GM18909 (cell line): ENCODE measurements around the gene EXOC3L4.

Experiments used
- ATAC-seq: cut with Tn5 transposase; IDR thresholded peaks from one replicate; pipeline ENCODE4 v1.9.1; 2021; ENCODE audit warnings: mild to moderate bottlenecking; ENCODE audit not compliant: unreplicated experiment, poor library complexity

The EXOC3L4 gene

DNA sequence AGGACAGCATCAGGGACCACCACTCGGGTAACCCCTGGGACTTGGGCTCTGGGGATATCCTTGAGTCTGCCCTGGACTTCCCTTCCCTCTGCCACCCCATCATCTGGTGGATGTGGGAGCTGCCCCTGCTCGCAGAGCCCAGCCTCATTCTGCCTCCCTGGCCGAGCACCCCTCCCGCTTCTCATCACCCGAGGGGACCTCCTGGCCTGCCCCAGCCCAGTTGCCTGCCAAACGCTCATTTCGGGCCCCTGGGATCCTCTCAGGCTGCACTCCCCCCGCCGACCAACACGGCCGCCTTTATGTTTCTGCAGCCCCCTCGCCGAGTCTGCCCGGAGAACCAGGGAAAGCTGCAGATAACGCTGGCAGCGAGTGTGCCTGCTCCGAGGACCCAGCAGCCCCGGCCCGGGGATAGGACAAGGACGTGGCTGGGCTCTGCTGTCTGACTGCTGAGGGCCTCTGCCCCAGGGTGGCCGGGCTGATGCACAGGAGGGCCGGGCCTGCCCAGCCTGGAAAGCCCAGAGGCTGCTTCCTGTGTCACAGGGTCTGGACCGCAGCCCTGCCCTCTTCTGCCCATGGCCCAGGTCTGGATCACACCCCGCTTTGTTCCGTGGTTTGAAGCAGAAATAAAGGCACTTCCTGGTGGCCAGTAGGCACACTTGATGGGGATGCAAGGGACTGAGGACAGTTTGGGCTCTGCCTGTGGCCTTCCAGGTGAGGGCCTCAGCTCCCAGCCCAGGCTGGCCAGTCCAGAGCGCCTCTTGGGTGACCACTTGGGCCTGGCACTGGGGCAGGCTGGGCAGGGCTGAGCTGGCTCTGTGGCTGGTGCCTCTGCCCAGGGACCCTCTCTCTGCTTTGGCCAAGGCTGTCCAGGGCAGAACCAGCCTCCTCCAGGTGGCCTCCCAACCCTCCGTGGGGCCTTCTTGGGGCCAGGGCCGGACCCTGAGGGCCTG is 4.9 kb upstream of the EXOC3L4 start:
- ATAC-seq = no peak

DNA sequence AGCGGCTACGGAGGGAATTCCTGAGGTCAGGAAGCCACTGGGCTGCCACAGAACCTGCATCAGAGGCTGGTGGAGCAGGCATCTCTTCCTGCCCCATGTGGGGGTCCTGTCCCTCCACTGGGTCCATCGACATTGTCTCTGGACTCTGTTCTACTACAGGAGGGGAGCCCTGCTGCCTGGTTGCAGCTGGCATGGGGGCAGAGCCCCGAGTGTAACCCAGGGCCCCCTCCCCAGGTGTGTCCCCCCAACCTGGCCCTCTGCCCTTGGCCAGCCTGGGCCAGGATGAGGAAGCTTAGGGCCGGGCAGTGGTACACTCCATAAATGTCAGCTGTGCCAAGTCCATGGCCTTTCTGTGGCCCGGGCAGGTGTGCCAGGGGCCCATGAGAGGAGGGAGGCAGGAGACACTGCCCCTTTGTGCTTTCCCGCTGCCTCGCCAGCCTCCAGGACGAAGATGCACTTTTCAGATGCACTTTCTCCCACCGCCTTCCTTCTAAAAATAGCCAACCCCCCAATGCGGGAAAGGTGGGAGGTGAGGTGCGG is 4.0 kb upstream of the EXOC3L4 start:
- ATAC-seq = no peak

DNA sequence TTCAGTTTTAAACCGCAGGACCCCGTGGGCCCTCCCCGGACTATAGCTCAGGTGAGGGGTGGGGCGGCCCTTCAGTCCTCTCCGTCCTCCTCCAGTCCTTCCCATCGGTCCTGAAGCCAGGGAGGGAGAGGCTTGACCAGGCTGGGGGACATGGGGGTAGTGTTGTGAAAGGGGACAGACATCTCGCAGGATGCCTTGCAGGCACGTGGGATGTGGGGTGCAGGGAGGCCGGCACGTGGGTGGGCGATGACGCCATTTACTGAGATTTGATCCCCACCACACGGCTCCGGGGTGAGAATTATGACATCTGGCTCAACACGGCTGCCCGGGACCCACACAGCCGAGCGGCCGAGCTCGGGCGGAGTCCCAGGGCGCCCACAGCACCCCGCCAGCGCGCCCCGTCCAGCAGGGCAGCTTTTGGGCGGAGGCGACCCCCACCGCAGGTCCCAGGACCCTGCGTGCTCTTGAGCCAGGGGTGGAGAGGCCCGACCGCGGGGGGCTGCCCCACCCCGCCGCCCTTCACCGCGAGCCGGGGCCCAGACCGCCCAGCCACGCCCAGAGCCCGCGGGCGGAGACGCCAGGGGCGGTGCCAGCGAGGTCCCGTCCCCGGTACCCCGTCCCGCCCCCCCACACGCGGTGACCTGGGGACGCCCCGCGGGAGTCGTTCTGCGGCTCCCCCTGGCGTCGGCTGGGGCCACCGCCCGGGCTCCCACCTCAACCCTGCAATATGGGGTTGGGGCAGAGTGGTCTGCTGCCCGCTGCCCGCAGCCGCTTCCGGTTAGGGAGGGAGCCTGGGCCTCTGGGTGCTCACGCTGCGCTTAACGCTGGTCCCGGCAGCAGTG is 3.3 kb upstream of the EXOC3L4 start:
- ATAC-seq = peak; percentile 48

DNA sequence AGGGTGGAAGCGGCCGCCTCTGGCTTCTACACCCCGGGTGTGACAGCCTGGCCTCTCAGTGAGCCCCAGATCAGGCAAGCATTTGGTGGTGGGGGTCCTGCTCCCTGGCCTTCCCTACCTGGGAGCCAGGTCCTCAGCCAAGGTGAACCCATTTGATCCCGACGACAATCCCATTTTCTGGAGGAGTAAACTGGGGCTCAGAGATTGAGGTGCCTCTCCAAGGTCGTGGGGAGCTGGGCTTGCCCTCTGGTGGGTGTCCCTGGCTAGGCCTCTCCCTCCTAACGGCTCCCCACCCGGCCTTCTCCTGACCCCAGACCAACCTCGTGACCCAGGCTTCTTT is 2.7 kb upstream of the EXOC3L4 start:
- no peak for ATAC-seq

DNA sequence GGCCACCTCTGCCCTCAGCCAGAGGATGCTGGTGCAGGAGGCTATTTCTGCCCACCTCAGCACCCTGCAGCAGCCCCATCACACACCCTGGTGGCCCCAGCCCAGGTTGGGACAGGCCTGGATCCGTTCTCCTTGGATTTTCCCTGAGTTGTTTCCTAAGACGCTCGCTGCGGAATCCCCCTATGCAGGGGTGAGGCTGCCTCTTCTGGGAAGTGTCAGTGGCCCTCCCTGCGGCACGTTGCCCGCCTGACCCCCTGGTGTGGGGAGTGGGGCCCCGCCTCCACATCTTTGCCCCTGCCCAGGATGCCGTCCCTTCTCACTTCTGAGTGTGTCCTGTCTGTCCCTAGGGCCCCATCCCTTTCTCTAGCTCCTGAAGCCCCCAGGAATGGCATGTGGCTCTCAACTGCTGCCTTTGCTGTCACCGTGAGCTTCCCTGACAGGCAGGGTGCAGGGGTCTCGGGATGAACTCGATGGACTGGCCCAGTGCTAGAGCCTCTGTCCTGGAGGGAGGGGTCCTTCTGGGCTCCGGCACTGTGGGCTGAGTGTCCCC is 594 bp upstream of the EXOC3L4 start:
- no peak for ATAC-seq

DNA sequence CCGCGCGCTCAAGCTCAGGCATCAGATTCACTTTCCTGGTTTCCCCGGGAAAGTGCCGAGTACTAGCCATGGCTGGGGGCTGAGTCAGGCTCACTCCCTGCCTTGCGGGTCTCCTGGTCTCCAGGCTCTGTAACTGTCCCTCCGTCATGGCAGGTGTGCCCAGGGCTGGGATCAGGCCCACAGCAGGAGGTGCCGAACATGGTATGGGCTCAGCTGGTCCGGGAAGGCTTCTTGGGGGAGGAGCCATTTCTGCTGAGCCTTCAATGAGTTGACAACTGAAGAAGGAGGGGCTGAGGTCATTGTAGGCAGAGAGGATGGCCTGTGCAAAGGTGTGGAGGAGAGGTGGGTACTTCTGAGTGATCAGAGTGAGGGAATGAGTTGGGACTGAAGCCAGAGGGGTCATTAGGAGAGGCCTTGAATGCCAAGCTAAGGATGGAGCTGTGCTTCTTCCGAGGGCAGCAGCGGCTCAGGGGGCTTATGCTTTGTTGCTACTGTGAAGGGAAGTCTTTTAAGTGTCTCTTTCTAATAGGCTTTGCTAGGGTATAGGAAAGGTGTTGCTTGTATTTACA is 769 bp downstream of the EXOC3L4 start:
- no peak for ATAC-seq

DNA sequence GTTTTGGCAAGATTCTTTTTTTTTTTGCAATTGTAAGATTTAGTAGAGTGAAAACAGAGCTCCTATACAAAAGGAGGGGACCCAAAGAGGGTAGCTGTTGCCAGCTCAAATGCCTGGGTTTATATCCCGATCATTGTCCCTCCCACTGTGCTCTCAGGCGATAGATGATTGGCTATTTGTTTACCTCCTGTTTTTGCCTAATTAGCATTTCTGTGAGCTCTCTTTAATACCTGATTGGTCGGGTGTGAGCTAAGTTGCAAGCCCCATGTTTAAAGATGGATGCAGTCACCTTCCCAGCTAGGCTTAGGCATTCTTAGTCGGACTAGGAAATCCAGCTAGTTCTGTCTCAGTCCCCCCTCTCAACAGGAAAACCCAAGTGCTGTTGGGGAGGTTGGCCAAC is 1.9 kb downstream of the EXOC3L4 start:
- no peak for ATAC-seq

DNA sequence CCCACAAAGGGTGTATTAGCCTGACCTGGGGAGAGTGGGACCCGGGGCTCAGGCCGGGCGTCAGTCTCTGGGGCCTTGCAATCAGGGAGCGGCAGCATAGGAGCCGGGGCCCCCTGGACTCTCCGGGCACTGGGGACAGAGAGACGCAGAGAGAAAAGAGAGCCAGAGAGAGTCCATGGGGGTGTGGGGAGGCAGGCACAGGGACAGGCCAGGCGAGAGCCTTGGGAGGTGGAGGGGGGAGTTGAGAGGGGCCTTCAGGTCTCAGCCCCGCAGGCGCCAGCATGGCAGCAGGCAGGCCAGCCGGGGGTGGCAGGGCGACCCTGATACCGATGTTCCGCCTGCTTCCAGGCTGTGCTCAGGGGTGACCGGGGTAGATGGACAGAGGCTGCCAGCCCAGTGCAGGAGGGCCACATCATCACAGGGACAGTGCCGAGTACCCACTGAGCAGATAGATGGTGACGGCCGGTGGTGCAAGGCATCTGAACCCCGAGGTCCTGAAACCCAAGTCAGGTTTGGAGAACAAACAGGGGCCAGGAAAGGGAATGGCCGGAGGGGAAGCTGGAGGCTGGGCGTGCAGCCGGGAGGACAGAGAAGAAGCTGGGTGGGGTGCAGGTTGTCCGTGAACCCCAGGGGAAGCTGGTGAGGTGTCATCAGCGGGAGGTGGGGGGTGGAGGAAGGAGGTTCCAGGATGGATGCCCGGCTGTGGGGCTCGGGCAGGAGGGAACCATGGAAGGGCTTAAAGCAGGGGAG is 2.9 kb downstream of the EXOC3L4 start:
- no peak for ATAC-seq

DNA sequence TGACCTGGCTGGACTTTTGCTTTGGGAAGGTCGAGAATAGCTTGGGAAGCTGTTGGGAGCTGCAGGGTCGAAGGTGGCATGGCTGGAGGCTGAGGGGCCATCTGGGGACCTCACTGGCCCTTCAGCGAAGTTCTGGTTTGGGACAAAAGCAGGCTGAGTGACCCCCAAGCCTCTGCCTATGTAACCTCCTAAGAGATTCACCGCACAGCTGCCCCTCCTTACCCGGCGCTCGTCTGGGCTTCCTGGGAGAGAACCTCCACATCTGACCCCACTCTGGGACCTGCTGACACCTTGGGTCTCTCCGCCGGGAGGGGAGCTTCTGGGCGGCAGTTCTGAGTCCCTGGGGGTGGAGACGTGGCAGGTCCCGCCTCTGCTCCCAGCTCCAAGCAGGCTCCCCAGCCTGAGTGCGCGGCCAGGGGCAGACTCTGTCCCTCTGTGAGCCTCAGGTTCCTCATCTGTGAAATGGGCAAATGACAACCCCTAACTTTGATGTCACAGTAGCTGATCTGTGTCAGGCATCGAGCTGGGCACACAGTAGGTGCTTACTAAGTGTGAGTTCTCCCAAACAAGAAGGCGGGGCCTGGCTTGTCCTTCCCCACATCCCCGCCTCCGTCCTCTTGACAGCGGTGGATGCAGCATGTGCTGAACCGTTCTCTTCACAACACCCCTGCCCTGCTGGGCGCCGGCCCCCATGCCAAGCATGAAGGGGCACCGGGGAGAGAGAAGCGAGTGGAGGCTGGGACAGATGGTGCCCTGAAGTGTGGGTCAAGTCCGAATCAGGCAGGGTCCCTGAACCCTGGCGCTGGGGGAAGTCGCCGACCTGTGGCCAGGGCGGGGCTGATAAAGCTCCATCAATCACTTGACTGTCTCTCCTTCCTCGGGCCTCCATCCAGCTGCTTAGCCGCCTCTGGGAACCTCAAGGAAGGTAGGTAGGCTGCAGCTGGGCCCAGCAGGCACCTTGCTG is 3.8 kb downstream of the EXOC3L4 start:
- no peak for ATAC-seq

DNA sequence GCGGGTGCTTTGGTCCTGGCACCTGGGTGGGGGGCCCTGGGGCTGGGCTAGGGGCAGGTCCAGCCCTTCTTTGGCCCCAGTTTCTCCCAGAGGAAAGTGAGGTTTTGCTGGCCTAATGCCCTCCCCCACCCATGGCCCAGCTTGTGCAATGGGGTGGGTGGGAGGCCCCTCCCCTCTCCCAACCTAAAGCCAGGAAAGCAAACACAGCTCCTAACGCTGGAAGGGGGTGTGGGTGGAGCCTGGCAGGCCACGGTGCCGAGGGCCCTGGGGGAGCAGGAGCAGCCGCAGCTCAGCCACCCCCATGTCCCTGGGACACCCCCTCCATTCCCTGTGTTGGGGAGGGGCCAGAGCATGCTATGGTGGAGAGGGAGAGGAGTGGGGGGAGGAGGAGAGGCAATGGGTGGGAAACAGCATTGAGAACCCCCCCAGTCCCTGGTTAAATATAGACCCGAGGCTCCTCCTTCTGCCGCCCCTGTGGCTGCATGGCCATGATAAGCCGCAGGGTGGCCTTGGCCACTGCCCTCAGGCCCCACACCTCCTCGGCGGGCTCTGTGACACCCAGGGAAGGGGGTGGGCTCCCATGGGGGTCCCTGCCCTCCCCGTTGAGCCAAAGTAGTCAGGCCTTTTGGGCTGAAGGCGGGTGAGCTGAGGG is 4.7 kb downstream of the EXOC3L4 start:
- ATAC-seq = no peak

DNA sequence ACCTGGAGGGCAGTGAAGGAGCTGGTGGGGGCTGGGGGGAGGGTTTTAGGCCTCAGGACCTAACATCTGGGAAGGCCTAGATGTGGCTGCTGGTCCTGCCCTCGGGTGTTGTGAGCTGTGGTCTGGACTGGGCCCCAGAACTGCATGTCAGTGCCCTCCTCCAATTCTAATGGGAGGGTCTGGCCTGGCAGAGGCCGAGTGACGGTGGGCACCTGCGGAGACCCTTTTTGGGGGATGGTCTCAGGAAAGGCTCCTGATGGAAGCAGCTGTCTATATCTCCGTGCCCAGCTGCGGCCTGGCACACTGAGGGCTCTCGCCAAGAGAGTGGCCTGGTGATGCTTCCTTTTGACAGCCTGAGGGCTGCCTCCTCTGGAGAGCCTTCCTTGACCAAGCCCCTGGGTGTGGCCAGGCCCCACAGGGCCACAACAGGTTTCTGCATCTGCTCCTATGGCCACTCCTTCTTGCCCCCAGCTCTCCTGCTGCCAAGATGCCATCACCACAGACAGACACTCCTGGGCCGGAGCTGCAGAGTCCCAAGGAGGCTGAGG is 5.3 kb downstream of the EXOC3L4 start:
- ATAC-seq = no peak

DNA sequence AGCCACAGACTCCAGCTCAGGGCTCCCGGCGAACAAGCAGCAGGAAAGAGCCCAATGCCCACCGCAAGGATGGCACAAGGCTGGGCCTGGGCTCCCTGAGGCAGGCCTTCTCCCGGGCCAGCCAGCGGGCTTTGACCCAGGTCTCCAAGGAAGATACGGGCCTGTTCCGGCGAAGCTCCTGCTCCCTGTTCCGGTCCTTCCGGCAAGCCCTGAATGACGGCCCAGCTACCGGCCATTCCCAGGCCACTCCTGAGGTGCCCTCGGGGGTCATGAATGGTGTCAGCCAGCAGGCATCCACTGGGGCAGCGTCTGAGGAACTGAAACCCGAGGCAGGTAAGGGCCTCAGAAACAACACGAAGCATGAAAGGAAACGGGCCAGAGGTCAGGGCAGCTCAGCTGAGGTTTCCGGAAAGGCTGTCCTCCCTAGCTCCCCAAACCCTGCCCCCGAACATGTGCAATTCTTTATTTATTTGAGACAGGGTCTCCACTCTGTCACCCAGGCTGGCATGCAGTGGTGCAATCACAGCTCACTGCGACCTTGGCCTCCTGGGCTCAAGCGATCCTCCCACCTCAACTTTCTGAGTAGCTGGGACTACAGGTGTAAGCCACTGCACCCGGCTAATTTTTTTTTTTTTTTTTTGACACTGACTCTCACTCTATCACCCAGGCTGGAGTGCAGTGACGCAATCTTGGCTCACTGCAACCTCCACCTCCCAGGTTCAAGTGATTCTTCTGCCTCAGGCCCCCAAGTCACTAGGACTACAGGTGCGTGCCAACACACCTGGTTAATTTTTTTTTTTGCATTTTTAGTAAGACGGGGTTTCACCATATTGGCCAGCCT is 6.0 kb downstream of the EXOC3L4 start:
- ATAC-seq = peak; percentile 58

DNA sequence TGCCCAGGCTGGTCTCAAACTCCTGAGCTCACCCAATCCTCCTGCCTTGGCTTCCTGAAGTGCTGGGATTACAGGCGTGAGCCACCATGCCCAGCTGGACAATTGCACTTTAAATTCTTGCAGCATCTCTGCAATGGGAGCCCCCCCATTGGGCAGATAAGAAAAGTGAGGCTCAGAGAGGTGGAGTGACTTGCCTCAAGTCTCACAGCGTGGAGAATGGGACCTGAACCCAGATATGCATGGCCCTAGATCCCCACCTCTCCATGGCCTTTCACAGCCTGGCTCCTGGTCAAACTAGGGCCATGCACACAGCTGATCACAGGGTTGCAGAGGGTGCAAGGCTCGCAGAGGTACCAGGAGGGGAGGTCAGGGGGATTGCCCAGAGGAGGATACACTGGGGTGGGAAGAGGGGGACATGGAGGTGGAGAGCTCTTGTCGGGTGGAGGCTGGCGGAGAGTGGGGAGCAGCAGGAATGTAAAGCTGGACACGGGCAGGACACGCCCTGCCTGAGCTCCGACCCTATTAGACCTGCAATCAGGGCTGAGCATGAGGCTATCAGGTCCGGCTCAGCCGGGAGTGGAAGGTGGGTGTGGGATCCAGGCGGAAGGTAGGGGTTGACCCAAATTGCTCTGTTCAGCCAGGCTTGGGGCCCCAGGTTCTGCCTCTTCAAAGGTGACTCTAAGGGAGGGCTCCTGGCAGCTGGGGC is 6.9 kb downstream of the EXOC3L4 start:
- no peak for ATAC-seq

DNA sequence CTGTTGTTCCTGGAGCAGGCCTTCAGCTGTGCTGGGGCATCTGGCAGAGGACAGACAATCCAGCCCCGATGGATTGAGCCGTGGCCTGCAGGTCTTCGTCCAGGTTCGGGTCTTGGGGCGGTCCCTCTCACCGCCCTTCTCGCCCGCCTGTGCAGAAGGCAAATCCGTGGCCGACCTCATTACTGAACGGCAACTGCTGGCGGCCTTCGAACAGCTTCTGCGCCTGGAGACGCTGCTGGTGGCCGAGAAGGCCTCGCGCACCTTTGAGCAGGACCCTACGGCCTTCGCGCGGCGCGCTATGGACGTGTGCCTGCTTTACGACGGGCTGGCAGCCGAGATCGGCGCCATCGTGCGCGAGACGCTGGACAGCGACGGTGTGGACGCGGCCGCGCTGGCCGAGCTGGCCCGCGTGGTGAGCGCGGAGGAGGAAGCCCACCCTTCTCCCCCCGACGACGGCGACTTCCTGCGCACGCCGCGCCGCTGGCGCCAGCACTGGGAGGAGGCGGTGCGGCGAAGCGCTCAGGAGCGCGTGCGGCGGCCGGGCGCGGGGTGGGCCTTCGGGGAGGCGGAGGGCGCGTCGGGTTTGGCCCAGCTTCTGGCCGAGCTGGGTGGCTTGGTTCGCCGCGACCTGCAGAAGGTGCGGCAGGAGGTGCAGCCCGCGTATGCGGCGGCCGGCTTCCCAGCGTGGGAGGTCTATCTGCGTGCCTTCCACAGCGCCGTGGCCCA is 7.6 kb downstream of the EXOC3L4 start:
- no peak for ATAC-seq

DNA sequence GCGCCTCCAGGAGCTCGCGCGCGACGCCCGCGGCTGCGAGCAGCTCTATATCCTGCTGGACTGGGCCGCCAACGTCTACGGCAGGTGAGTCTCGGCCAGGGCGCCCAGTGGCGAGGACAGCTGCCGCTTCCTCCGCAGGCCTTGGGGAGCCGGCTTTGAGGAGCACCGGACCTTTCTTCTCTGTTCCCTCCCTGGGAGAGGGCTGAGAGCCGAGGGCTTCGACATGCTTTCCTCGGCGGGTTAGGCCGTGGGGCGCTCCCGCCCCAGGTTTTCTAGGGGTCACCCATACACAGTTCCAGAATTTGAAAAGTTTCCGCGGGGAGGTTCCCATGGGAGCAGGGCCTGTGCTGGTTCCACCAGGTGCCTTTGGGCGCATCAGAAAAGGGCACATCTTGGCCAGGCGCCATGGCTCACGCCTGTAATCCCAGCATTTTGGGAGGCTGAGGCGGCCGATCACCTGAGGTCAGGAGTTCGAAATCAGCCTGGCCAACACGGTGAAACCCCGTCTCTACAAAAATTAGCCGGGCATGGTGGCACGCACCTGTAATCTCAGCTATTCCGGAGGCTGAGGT is 8.2 kb downstream of the EXOC3L4 start:
- no peak for ATAC-seq
